HCT116 (cell line): ENCODE data around the gene SH2D3C. TPM values are rescaled to one million over a fixed set of nuclear protein-coding genes. Genes with fewer than 3 reads are reported as not detected.

Experiments used
- ATAC-seq: fragments of 200-7000 bp; cut with Tn5 transposase; 2 replicates; pipeline ENCODE4 v1.9.1; 2020; ENCODE audit warnings: mild to moderate bottlenecking, moderate library complexity
- BruUV-seq: library from RNA; stranded (reverse); fragments of 400-500 nt; replicated peaks from 2 replicates; lab custom pipeline; 2021; lab: Mats Ljungman, UMichigan
- CTCF ChIA-PET: fragments of 300-600 bp; sonication (Branson Sonifier 250); formaldehyde crosslinking; loops from one replicate; lab custom pipeline; 2021; ENCODE audit warnings: antibody characterized with exemption; lab: Charles Lee
- POLR2A ChIA-PET: fragments of 300-600, 350-600 bp; sonication (Branson Sonifier 250); formaldehyde crosslinking; loops from one replicate; lab custom pipeline; 2021; ENCODE audit warnings: antibody characterized with exemption; lab: Charles Lee
- RAD21 ChIA-PET, 2 experiments: fragments of 300-600 bp; sonication (Branson Sonifier 250); formaldehyde crosslinking; loops; one replicate each; lab custom pipeline; 2023; ENCODE audit warnings: low total read pairs in 2 of 2; ENCODE audit not compliant: uncharacterized antibody in 2 of 2, unreplicated experiment in 2 of 2, low non-redundant PET in 1 of 2; lab: Charles Lee
- DNase-seq: peaks from one replicate; pipeline ENCODE4 v3.0.0-alpha.2; 2010; ENCODE audit warnings: low read depth, low spot score
- H2AFZ ChIP-seq: fragments of 200-600 bp; shearing (Covaris generic), sonication (generic); 2 replicates; pipeline ENCODE4 v1.6.1; 2017; ENCODE audit warnings: low read depth, mixed run types, mixed read lengths, antibody characterized with exemption, low read length; ENCODE audit not compliant: poor library complexity, severe bottlenecking
- H3K27ac ChIP-seq: 2 replicates; pipeline ENCODE4 v1.5.1; 2012; ENCODE audit warnings: low read depth, low read length
- H3K27me3 ChIP-seq: fragments of 200-600 bp; sonication (generic); 2 replicates; pipeline ENCODE4 v1.6.1; 2016; ENCODE audit warnings: mixed run types, low read length, mixed read lengths; ENCODE audit not compliant: insufficient read depth
- H3K36me3 ChIP-seq, 2 experiments: fragments of 200-500 bp in 1 of 2; fragments of 200-600 bp in 1 of 2; sonication (Bioruptor generic) in 1 of 2; sonication (generic) in 1 of 2; 2 replicates each; pipeline versions ENCODE4 v1.5.1 to v1.6.1; 2014 to 2016; ENCODE audit warnings: low read length in 2 of 2, inconsistent platforms in 1 of 2, mixed read lengths in 1 of 2, mixed run types in 1 of 2; ENCODE audit not compliant: insufficient read depth in 2 of 2, control insufficient read depth in 1 of 2
- H3K4me1 ChIP-seq, 2 experiments: fragments of 200-600 bp in 1 of 2; sonication (generic) in 1 of 2; 2 replicates each; pipeline versions ENCODE4 v1.5.1 to v1.6.1; 2012 to 2017; ENCODE audit warnings: low read length in 2 of 2, inconsistent platforms in 1 of 2, mild to moderate bottlenecking in 1 of 2, mixed read lengths in 1 of 2, mixed run types in 1 of 2, moderate library complexity in 1 of 2; ENCODE audit not compliant: insufficient read depth in 2 of 2, control insufficient read depth in 1 of 2
- H3K4me2 ChIP-seq: fragments of 200-600 bp; sonication (generic); 2 replicates; pipeline ENCODE4 v1.6.1; 2017; ENCODE audit warnings: mixed run types, low read length, mixed read lengths
- H3K4me3 ChIP-seq, 2 experiments: fragments of 200-600 bp in 1 of 2; sonication (generic) in 1 of 2; replicated peaks in 1 of 2; 2 replicates each; pipeline ENCODE4 v1.5.1; 2011 to 2016; ENCODE audit warnings: low read length in 2 of 2, control low read depth in 1 of 2, low read depth in 1 of 2, mild to moderate bottlenecking in 1 of 2, mixed read lengths in 1 of 2, mixed run types in 1 of 2
- H3K79me2 ChIP-seq: fragments of 200-600 bp; sonication (generic); 2 replicates; pipeline ENCODE4 v1.6.1; 2017; ENCODE audit warnings: mild to moderate bottlenecking, mixed run types, low read length, moderate library complexity, mixed read lengths; ENCODE audit not compliant: insufficient read depth
- H3K9ac ChIP-seq: fragments of 200-600 bp; sonication (generic); 2 replicates; pipeline ENCODE4 v1.6.1; 2016; ENCODE audit warnings: low read length, mixed read lengths
- H3K9me2 ChIP-seq: fragments of 200-600 bp; sonication (generic), shearing (Covaris generic); 2 replicates; pipeline ENCODE4 v1.6.1; 2017; ENCODE audit warnings: mixed run types, mild to moderate bottlenecking, moderate library complexity; ENCODE audit not compliant: insufficient read depth
- H3K9me3 ChIP-seq, 2 experiments: fragments of 200-500 bp in 1 of 2; fragments of 200-600 bp in 1 of 2; sonication (Bioruptor generic) in 1 of 2; sonication (generic) in 1 of 2; 2 replicates each; pipeline ENCODE4 v1.6.1; 2014 to 2017; ENCODE audit warnings: low read length in 2 of 2, mixed read lengths in 2 of 2, inconsistent platforms in 1 of 2, low read depth in 1 of 2, mild to moderate bottlenecking in 1 of 2, mixed run types in 1 of 2, moderate library complexity in 1 of 2; ENCODE audit not compliant: control insufficient read depth in 1 of 2, insufficient read depth in 1 of 2
- H4K20me1 ChIP-seq: fragments of 200-600 bp; sonication (generic), shearing (Covaris generic); 2 replicates; pipeline ENCODE4 v1.6.1; 2017; ENCODE audit warnings: mixed run types, mild to moderate bottlenecking, moderate library complexity; ENCODE audit not compliant: insufficient read depth
- CBX3 ChIP-seq: IDR thresholded peaks from 2 replicates; pipeline ENCODE4 v1.6.1; 2012; ENCODE audit warnings: low read depth
- CTCF ChIP-seq, 3 experiments: fragments of 200-600 bp in 1 of 3; sonication (generic) in 1 of 3; IDR thresholded peaks in 2 of 3; conservative IDR thresholded peaks in 1 of 3; 2 replicates each; pipeline ENCODE4 v1.5.1; 2012 to 2017; ENCODE audit warnings: low read depth in 2 of 3, low read length in 2 of 3, antibody characterized with exemption in 1 of 3, borderline replicate concordance in 1 of 3, control low read depth in 1 of 3, mild to moderate bottlenecking in 1 of 3, mixed read lengths in 1 of 3, mixed run types in 1 of 3, moderate library complexity in 1 of 3; ENCODE audit not compliant: insufficient read depth in 1 of 3
- ELF1 ChIP-seq: IDR thresholded peaks from 2 replicates; pipeline ENCODE4 v1.6.1; 2012; ENCODE audit warnings: low read depth, borderline replicate concordance
- EZH2phosphoT487 ChIP-seq: fragments of 200-600 bp; IDR thresholded peaks from 2 replicates; pipeline ENCODE4 v1.6.1; 2018; ENCODE audit warnings: antibody characterized with exemption, borderline replicate concordance
- FOSL1 ChIP-seq: IDR thresholded peaks from 2 replicates; pipeline ENCODE4 v1.6.1; 2012; ENCODE audit warnings: low read depth
- MAX ChIP-seq: IDR thresholded peaks from 2 replicates; pipeline ENCODE4 v1.6.1; 2012
- POLR2AphosphoS5 ChIP-seq: IDR thresholded peaks from 2 replicates; pipeline ENCODE4 v1.6.1; 2011; ENCODE audit warnings: mild to moderate bottlenecking, low read depth, low read length, moderate library complexity
- RAD21 ChIP-seq: IDR thresholded peaks from 2 replicates; pipeline ENCODE4 v1.6.1; 2012; ENCODE audit warnings: low read depth, mild to moderate bottlenecking
- SP1 ChIP-seq: IDR thresholded peaks from 2 replicates; pipeline ENCODE4 v1.6.1; 2012; ENCODE audit warnings: low read depth
- SRF ChIP-seq: IDR thresholded peaks from 2 replicates; pipeline ENCODE4 v1.6.1; 2012; ENCODE audit warnings: low read depth
- YY1 ChIP-seq: IDR thresholded peaks from 2 replicates; pipeline ENCODE4 v1.6.1; 2011; ENCODE audit warnings: low read length, low read depth, moderate library complexity, mild to moderate bottlenecking; ENCODE audit not compliant: insufficient replicate concordance; ENCODE audit errors: extremely low read depth
- ZBTB33 ChIP-seq: IDR thresholded peaks from 2 replicates; pipeline ENCODE4 v1.6.1; 2011; ENCODE audit warnings: mild to moderate bottlenecking, low read length, moderate library complexity; ENCODE audit not compliant: insufficient replicate concordance; ENCODE audit errors: extremely low read depth
- intact Hi-C: fragments of 100-400 bp; cut with micrococcal nuclease; formaldehyde crosslinking; loops from 2 replicates; pipeline ENCODE4 v1.10.0; 2022
- total RNA-seq: library from RNA; stranded (reverse); gene quantifications from one replicate; pipeline ENCODE4 v1.2.1, GENCODE V29; 2021; ENCODE audit not compliant: unreplicated experiment

Gene SH2D3C
- total RNA-seq, 1 experiment from 2014 or later: 1.3 TPM

GRCh38 chr9:127711226-127711701 is 67.2 kb downstream of the SH2D3C start:
- Histone ChIP-seq H3K4me2 (no peak overlapping the region), H3K4me1 (peaks cover 12 to 28% of the 10 kb centered on the region in 2 experiments), H3K9me3 (no peaks in the 10 kb centered on the region), H3K27ac (no peak overlapping the region), H3K27me3 (no peaks in the 10 kb centered on the region), H3K9me2 (no peaks in the 10 kb centered on the region), H2AFZ (no peak overlapping the region), H3K36me3 (peaks cover 0 to 4% of the 10 kb centered on the region in 2 experiments; a peak in 1 of 4 replicates), H3K9ac (no peak overlapping the region), H4K20me1 (no peaks in the 10 kb centered on the region), H3K4me3 (no peak overlapping the region), H3K79me2 (peaks cover 13% of the 10 kb centered on the region)
- DNase-seq: no peak
- no TSS peak for BruUV-seq
- ChIA-PET CTCF (no interaction called here), POLR2A (no interaction called here), RAD21 (no interaction called here)
- intact Hi-C loops: no loop called here
- no peak for ATAC-seq
- TF ChIP-seq YY1: no peak
- no peak for TF ChIP-seq ELF1
- TF ChIP-seq SRF: no peak
- TF ChIP-seq CTCF (IDR thresholded peaks at IDR 0.05 in 2 of 3, conservative IDR thresholded peaks at IDR 0.05 in 1 of 3; ENCODE audit: borderline replicate concordance in 1 of 3, insufficient read depth in 1 of 3, low read depth in 2 of 3, low read length in 2 of 3): no peak
- TF ChIP-seq CBX3: no peak
- TF ChIP-seq EZH2phosphoT487: no peak
- no peak for TF ChIP-seq MAX
- TF ChIP-seq RAD21: no peak
- TF ChIP-seq FOSL1: no peak
- TF ChIP-seq SP1: no peak
- TF ChIP-seq ZBTB33: no peak
- no peak for TF ChIP-seq POLR2AphosphoS5
- TF ChIP-seq, all 23 proteins: peak for 0
